A375 (cell line): Measurements from ENCODE around the gene PERP. TPM values are rescaled to one million over a fixed set of nuclear protein-coding genes. Genes with fewer than 3 reads are reported as not detected.

Experiments used
- total RNA-seq: library from RNA; depleted of rRNA; stranded (reverse); fragments of >200 nt; shearing (Covaris generic); gene quantifications from 2 replicates; pipeline ENCODE4 v1.2.3, GENCODE V29; 2014; rRNA removed

PERP gene
- total RNA-seq: 18.3 and 18.8 TPM in 2 replicates

GRCh38 chr6:138107078-138107751, at the start of gene PERP:
PERP (minus strand) TSS chr6:138107419; CDS start chr6:138107340, 79 bp downstream.

Other genes starting within 250 kb of the PERP start
- gene TNFAIP3, start 240.2 kb downstream of the PERP start, total RNA-seq: 5.5 and 8.4 TPM in 2 replicates
- 1.3 and 1.4 TPM in 2 replicates for gene ARFGEF3, start 54.5 kb upstream of the PERP start, total RNA-seq
- gene PBOV1, start 111.1 kb upstream of the PERP start, total RNA-seq: not detected in 2 replicates